SW 1271 (cell line): ENCODE data around the gene KANK4.

ENCODE experiments used
- DNase-seq, 2 experiments: peaks; one replicate each; lab custom pipeline; 2025; lab: John Stamatoyannopoulos, UW

The KANK4 gene

GRCh38 chr1:62336995-62337705 lies 17.9 kb upstream of the KANK4 start:
- DNase-seq, result no peak

- DNase-seq, result no peak
Measured at GRCh38 chr1:62336638-62336994, 17.4 kb upstream of the KANK4 start.

GRCh38 chr1:62335656-62336055 lies 16.4 kb upstream of the KANK4 start:
- no peak for DNase-seq

DNA sequence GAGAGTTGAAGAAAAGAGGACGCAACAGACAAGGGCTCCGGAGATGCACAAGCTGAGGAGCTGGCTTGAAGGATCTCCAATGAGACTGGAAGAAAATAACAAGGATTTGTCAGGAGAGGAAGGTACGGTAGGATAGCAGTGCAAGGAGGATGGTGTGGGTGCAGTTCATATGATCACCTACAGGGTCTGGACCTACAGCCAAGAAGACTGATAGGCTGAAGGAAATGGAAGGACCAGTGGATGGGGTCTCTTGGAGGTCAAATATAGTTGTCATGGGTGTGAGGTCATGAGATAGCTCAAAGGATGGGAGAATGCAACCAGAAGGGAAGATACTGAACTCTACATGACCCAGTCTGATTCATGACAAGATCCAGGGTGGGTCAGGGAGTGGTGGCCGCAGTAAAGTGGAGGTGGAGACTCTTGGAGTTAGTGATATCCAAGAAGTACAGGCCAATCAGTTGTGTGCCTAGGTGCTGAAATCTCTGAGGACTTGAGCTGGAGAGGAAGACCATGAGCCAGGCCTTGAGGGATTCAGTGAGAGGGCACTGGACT lies 15.3 kb upstream of the KANK4 start:
- no peak for DNase-seq

GRCh38 chr1:62333441-62333840 lies 14.2 kb upstream of the KANK4 start:
- no peak for DNase-seq

- DNase-seq, result no peak
Measured at GRCh38 chr1:62327360-62328055, 8.3 kb upstream of the KANK4 start.

DNA sequence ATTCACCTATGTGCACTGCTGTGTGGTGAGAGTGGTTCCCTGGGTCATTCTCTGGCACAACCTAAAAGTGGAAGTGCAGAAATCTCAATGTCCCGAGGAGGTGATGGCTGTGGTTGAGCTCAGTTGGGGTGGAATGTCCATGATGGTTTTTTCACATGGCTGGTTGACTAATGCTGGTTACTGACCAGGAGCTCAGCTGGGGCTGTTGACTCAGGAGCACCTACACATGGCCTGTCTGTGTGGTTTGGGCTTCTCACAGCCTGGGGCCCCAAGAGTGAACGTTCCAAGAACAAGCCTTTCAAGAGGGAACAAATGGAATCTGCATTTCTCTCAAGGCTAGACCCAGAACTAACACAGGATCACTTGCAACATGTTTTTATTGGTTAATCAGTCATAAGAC lies 6.4 kb upstream of the KANK4 start:
- DNase-seq, result no peak

DNA sequence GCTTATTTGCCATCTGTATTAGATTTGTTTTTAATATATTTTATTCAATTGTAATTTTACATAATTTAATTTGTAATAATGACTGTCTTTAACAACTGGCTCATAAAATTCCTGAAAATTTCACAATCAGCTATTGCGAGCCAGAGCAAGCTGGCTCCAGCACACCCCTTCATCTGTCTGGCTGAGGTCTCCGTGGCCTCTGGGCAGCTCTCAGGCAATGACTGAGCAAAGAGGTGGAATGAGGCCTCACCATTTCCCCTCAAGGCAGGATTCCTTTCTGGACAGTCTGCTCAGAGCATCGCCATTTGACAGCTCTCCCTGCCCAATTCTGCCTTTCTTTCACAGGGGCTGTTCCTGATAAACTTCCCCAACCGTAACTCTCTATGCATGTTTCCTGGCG lies 5.8 kb upstream of the KANK4 start:
- DNase-seq, result no peak

DNA sequence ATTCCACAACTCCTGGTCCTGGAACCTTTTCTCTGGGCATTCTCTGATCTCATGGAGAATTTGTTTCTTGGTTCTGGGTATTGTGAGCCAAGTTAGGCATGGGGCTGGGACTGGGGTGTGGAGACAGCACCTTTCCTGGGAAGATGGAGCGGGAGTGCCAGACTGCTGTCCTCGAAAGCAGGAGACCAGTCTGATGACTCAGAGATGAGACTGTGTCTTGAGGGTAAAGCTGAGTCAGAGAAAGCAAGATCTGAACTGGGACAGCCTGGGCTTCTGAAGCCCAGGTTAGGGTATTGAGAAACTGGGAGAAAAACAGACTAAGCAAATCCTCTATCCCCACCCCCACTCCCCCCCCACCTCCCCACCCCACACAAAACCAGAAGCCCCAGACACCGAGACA lies 2.2 kb upstream of the KANK4 start:
- DNase-seq, result peak; percentile 10 to 36

DNA sequence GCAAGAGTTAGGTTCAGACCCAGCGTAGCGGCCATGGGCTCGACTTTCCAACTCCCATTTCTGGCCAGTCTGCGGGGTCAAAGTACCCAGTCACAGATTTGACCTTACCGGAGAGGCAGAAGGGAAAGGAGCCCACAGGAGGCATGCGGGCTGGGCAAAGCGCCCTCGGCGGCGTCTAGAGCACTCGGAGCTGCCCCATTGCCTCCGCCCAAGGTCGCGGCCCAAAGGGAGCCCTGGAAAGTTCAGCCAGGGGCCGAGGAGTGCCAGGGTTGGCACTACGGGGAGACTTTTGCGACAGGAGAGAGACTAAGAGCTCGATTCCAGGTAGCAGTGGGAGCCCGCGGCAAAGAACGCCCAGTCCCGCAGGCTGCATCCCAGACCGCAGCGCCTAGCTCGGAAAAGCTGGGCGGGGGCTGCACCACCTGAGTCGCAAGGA lies 896 bp downstream of the KANK4 start:
- DNase-seq, result no peak

- DNase-seq, result no peak
Measured at GRCh38 chr1:62317021-62317768, 2.0 kb downstream of the KANK4 start.

- no peak for DNase-seq
Measured at GRCh38 chr1:62316135-62316534, 3.1 kb downstream of the KANK4 start.

- no peak for DNase-seq
Measured at GRCh38 chr1:62315387-62315786, 3.8 kb downstream of the KANK4 start.

DNA sequence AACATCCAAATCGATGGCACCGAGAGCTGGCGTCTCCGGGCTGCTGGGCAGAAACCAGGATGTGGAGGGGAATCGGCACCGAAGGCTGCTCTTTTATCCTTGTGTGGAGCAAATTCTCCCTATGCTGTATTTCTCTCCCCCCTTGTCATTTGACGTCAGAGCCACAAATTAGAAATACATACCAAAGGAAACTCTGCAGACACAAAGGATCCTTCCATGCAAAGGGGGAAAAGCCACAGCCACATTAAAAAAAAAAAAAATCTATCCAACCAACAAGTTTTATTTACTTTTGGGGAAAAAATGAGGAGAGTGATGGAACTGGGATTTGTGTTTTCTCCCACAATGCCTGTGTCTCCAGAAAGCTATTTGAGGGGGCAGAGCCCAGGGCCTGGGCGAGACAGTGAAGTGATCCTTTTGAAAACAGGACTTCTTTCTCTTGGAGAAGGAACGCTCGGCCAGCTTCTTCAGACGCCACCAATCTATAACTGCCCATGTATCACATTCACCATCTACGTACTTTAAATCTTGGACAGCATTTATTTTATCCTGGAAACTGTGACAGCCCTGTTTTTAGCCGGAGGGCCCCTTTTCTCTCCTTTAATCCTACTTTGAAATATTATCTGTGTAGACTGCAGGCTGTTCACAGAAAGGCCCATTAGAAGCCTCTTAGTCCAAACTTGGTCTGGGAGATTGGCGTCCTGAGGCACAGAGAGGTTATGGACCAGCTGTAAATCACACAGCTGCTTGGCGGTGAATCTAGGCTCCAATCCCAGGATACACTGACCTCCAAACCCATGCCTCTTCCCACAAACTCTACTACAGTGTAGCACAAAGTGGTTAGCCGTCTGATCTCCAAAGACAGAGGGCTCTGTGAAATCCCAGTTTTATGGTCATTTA lies 4.5 kb downstream of the KANK4 start:
- DNase-seq, result no peak

DNA sequence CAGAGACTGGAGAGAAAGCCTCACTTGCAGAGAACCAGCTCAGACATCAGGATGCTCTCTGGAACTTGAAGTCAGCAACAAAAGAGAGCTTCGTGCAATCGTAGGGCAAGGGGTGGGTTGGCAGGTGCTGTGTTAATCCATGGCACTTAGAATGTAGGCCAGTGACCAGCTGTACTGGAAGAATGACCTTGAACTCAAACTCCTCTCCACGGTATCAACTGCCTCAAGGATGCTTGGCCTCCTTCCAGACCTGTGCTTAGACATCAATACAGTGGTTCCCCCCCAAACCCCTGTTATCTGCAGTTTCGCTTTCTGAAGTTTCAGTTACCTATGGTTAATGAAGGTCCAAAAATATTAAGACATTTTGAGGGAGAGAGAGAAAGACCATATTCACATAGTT lies 6.5 kb downstream of the KANK4 start:
- DNase-seq, result no peak

DNA sequence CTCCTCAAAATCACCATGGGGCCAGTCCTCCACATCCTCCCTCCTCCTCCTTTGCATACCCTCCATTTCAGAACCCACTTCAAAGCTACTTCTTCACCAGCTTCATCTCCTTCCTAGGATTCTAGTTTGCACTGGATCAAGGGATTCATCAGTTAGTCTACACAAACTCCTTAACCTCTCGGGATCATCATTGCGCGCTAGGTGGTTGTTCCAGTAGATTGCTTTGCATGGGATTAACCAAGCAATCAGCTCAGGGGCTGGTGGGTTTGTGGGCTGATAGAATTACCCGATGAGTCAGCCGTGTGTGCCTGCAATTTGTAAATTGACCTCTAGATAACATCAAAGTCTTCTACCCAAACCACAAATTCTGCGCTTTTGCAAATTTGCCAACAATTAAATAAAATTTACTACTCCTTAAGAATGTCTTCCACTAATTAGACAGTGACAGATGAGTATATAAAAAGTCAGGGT lies 7.7 kb downstream of the KANK4 start:
- no peak for DNase-seq

GRCh38 chr1:62309906-62310305 lies 9.3 kb downstream of the KANK4 start:
- no peak for DNase-seq

DNA sequence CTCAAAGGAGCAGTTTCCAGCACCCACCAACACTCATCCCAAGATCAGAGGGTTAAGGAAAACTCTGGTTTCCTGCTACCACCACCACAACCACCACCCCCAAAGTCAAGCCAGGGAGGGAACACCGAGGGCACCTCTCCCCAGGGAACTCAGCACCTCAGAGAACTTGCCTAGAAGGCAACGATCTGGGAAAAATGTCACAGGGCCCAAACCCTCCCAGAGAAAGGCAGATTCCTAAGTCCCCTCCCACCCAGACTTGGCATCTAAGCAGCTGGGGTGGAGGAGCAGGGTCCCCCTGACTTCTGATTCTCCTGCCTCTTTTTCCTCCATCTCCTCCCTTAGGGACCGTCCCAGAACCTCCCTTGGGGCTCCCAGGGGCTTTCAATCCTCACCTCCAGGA lies 10.6 kb downstream of the KANK4 start:
- no peak for DNase-seq

GRCh38 chr1:62307895-62308492 lies 11.2 kb downstream of the KANK4 start:
- no peak for DNase-seq

DNA sequence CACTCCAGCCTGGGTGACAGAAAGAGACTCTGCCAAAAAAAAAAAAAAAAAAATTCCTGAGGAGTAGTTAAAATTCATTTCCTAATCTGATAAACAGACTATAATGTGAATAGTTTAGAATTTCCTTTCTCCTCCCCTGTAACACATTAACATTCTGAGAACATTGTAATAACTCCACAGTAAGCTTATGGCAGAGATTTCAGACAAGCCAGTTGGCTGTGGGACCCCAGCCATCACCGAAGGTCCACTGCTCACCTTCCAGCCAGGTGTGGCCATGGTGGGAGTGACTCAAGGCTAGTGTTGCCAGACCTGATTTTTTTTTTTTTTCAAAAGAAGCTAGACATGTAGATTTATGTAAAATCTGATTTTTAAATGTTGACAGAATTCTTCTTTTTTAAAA lies 11.8 kb downstream of the KANK4 start:
- no peak for DNase-seq

DNA sequence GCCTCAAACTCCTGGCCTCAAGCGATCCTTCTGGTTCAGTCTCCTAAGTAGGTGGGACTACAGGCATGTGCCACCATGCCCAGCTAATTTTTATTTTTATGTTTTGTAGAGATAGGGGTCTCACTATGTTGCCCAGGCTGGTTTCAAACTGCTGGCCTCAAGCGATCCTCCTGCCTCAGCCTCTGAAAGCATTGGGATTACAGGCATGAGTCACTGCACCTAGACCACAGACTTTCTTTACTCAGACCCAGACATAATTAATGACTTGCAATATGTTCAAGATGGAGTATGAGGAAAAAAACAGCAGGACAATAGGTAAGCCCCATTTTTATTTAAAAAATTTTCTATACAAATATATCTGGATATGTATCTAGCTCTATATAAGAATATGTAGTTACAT lies 13.2 kb downstream of the KANK4 start:
- DNase-seq, result no peak
